ENCODE data around the gene LSS.
A peak's percentile ranks its signal among the peaks of the same experiment; 100 is the strongest.
"Not testable (repeated sequence)": the region's sequence is repeated elsewhere in the genome, so short reads cannot be mapped to it uniquely, and the experiment has no call there.

Gene LSS

DNA sequence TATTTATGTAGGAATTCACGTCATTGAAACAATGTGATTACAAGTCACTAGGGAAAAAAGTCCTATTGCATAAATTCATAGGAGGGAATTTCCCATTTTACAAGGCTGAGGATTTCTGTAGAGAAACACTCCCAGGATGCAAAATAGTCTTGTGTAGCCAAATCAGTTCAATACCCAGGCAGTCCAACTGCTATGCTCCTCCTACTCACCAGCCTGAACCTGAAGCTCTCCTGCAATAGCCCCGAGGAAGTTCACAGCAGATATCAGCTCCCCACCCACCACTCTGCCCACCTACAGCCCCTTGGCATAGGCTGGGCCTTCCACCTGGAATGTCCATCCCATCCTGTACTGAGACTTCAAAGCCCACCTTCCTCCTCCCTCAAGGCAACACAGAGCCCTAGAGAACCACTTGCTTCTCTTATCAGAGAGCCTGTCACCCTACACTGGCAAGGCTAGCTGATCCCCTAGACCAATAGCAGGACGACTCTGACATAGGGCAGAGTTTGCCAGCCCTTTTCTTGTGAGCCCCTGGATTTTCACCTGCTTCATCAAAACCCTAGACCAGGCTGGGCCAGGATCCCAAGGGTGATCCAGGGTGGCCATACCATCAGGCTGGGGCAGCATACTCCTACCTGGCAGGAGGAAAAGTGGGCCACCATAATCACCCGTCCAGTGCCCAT, 1.5 kb downstream of the LSS start:
- H3K9ac ChIP-seq (ENCODE audit: low read depth, low read length) = no peak overlapping the region
- peaks cover 9% of the 10 kb centered on the region; the same call in 1 of the 2 replicates for H3K4me1 ChIP-seq (ENCODE audit: insufficient read depth, low read length)
- peaks cover 44% of the 10 kb centered on the region for H3K36me3 ChIP-seq (ENCODE audit: insufficient read depth, low read length)
- H3K27me3 ChIP-seq (ENCODE audit: insufficient read depth, low read length) = no peaks in the 10 kb centered on the region
- no peak overlapping the region for H3K27ac ChIP-seq (ENCODE audit: low read depth, low read length)
- H3K9me3 ChIP-seq (ENCODE audit: insufficient read depth, low read depth, low read length) = peaks cover 22% of the 10 kb centered on the region
- 81% methylated on average over 4 of the region's 4 CpGs for WGBS
- H3K4me3 ChIP-seq (ENCODE audit: low read length) = peak overlapping the region; percentile 79

DNA sequence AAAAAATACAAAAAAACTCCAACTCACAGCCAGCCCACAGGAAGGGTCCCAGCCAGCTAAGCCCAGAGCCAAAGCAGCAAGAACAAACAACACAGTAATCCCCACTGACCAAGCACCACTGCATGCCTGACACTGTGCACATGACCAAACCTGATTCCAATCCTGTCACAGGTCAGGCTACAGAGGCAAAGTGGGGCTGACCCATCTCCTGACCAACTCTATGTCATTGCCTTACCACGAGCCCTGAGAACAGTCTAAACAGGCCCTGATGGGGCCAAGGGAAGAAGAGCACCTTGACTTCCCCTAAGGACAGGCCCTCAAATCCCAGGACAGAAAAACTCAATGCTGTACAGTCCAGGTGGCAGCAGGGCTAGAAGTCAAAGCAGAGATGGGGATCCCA, 2.4 kb downstream of the LSS start:
- Histone ChIP-seq H3K36me3 (ENCODE audit: insufficient read depth, low read length) (peaks cover 44% of the 10 kb centered on the region), H3K4me1 (ENCODE audit: insufficient read depth, low read length) (peaks cover 9% of the 10 kb centered on the region; the same call in 1 of the 2 replicates), H3K9me3 (ENCODE audit: insufficient read depth, low read depth, low read length) (peaks cover 13% of the 10 kb centered on the region), H3K27me3 (ENCODE audit: insufficient read depth, low read length) (no peaks in the 10 kb centered on the region), H3K27ac (ENCODE audit: low read depth, low read length) (no peak overlapping the region), H3K9ac (ENCODE audit: low read depth, low read length) (no peak overlapping the region), H3K4me3 (ENCODE audit: low read length) (peak overlapping the region; percentile 79; the same call in 1 of the 2 replicates)
- WGBS = 100% methylated on average over 1 of the region's 1 CpG

DNA sequence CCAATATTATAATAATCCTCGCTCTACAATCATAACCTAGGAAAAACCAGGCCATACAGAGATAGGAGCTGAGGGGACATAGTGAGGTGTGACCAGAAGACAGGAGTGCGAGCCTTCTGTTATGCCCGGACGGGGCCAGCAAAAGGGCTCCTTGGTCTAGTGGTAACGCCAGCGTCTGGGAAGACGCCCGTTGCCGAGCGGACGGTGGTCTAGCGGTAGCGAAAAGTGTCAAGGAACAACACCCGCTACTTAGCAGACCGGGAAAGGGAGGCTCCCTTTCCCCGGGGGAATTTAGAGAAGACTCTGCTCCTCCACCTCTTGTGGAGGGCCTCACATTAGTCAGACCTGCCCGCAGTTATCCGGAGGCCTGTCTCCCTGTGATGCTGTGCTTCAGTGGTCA, 4.9 kb downstream of the LSS start:
- 96% methylated on average over 17 of the region's 18 CpGs for WGBS
- H3K4me3 ChIP-seq (ENCODE audit: low read length); H3K27me3 ChIP-seq (ENCODE audit: insufficient read depth, low read length); H3K27ac ChIP-seq (ENCODE audit: low read depth, low read length); H3K9me3 ChIP-seq (ENCODE audit: insufficient read depth, low read depth, low read length); H3K9ac ChIP-seq (ENCODE audit: low read depth, low read length); H3K4me1 ChIP-seq (ENCODE audit: insufficient read depth, low read length): not testable (repeated sequence)
- H3K36me3 ChIP-seq (ENCODE audit: insufficient read depth, low read length) = peaks cover 54% of the 10 kb centered on the region

DNA sequence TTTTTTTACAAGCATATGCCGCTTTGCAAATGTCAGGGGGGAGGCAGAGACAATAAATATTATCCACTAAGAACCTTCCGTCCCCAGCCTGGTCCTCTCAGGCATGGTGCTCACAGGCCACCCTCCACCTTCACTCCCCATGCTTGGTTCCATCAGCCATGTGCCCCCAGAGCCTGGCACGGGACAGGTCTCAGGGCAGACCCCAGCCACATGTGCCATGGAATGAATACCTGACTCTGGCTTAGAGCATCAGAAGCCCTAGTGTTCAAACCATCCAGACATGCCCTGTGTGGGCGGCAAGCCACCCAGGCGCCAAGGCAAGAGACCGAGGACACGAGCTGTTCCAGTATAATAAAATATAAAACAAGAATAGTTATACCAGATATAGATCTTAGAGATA, 5.4 kb downstream of the LSS start:
- 84% methylated on average over 4 of the region's 7 CpGs for WGBS
- Histone ChIP-seq H3K9me3 (ENCODE audit: insufficient read depth, low read depth, low read length) (peaks cover 4% of the 10 kb centered on the region; the same call in 1 of the 2 replicates), H3K4me1 (ENCODE audit: insufficient read depth, low read length) (peaks cover 9% of the 10 kb centered on the region; the same call in 1 of the 2 replicates), H3K27me3 (ENCODE audit: insufficient read depth, low read length) (no peaks in the 10 kb centered on the region), H3K4me3 (ENCODE audit: low read length) (no peak overlapping the region), H3K36me3 (ENCODE audit: insufficient read depth, low read length) (peaks cover 57% of the 10 kb centered on the region), H3K27ac (ENCODE audit: low read depth, low read length) (no peak overlapping the region), H3K9ac (ENCODE audit: low read depth, low read length) (no peak overlapping the region)

DNA sequence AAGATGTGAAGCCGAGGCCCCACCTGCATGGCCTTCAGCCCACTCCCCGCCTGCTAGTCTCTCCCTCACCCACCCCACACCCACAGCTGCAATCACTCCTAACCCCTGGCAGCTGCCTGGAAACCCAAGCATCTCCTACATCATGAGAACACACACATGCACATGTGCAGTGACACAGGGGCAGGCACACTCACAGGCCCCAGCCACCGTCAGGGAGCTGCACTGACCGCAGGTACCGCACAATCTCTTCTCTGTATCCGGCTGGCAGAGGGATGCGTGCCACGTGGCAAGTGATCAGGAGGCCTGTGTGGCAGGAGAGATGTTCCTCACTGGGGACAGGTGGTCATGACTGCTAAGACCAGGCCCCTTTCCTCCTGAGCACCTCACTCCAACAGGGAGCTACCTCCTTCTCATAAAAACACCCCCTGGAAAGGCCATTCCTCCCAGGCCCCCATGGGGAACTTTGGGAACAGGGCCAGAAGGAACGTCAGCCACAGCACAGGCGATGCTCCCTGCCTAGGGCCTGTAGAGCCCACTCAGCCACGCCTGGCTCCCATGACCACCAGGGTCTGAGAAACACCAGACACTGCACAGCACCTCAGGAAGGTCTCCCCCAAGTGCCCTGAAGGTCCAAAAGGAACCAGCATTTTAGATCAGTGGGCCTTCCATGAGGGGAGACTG, 6.0 kb downstream of the LSS start:
- peaks cover 4% of the 10 kb centered on the region; the same call in 1 of the 2 replicates for H3K9me3 ChIP-seq (ENCODE audit: insufficient read depth, low read depth, low read length)
- H3K4me1 ChIP-seq (ENCODE audit: insufficient read depth, low read length) = peaks cover 9% of the 10 kb centered on the region; the same call in 1 of the 2 replicates
- no peaks in the 10 kb centered on the region for H3K27me3 ChIP-seq (ENCODE audit: insufficient read depth, low read length)
- 95% methylated on average over 11 of the region's 11 CpGs for WGBS
- no peak overlapping the region for H3K9ac ChIP-seq (ENCODE audit: low read depth, low read length)
- H3K4me3 ChIP-seq (ENCODE audit: low read length) = no peak overlapping the region
- H3K36me3 ChIP-seq (ENCODE audit: insufficient read depth, low read length) = peaks cover 57% of the 10 kb centered on the region
- no peak overlapping the region for H3K27ac ChIP-seq (ENCODE audit: low read depth, low read length)

DNA sequence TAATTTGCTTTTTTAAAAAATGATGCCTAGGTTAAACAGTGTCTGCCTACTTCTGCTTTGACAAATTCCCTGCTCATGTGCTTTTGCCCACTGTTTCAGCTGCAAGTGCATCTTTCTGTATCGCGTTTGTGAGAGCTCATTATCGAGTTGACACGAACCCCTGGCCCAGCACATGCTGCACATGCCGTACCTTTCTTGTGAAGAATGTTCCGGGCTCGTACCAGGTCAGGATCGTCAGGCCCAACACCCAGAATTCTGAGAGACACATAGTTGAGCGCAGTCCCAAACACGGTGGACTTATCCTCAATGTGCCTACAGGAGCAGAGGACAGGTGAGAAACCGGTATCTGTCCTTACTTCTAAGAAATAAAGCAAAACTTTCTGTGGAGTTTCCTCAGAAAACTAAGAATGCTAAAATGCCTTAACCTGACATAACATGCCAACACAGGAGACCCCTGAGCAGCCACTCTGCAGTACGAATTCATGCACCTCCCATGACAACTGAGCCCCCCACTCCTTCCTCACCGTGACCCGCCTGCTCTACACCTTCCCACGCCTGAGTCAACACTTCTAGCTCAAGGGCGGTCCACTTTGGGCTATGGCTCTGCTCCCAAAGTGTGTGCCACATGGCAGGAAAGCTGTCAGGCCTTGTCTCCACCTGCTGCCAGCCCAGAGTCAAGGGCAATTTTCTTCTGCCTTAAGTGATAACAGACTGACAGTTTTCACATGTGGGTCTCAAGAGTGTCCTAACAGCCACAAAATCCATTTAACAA, 6.7 kb downstream of the LSS start:
- WGBS = 88% methylated on average over 16 of the region's 16 CpGs
- no peaks in the 10 kb centered on the region for H3K27me3 ChIP-seq (ENCODE audit: insufficient read depth, low read length)
- H3K4me3 ChIP-seq (ENCODE audit: low read length) = no peak overlapping the region
- no peak overlapping the region for H3K9ac ChIP-seq (ENCODE audit: low read depth, low read length)
- H3K9me3 ChIP-seq (ENCODE audit: insufficient read depth, low read depth, low read length) = peaks cover 4% of the 10 kb centered on the region; the same call in 1 of the 2 replicates
- H3K36me3 ChIP-seq (ENCODE audit: insufficient read depth, low read length) = peaks cover 60% of the 10 kb centered on the region
- H3K27ac ChIP-seq (ENCODE audit: low read depth, low read length) = no peak overlapping the region
- H3K4me1 ChIP-seq (ENCODE audit: insufficient read depth, low read length) = peaks cover 1% of the 10 kb centered on the region; the same call in 1 of the 2 replicates

DNA sequence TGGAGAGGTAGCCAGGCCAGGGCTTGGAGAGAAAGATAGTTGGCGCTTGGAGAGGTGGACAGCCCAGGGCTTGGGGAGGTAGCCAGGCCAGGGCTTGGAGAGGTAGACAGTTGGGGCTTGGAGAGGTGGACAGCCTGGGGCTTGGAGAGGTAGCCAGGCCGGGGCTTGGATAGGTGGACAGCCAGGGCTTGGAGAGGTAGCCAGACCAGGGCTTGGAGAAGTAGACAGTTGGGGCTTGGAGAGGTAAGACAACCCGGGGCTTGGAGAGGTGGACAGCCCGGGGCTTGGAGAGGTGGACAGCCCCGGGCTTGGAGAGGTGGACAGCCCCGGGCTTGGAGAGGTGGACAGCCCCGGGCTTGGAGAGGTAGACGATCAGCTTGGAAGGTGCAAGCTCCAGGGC, 7.7 kb downstream of the LSS start:
- no peaks in the 10 kb centered on the region for H3K27me3 ChIP-seq (ENCODE audit: insufficient read depth, low read length)
- H3K27ac ChIP-seq (ENCODE audit: low read depth, low read length) = no peak overlapping the region
- H3K9me3 ChIP-seq (ENCODE audit: insufficient read depth, low read depth, low read length) = no peaks in the 10 kb centered on the region
- H3K9ac ChIP-seq (ENCODE audit: low read depth, low read length) = no peak overlapping the region
- H3K4me1 ChIP-seq (ENCODE audit: insufficient read depth, low read length) = no peaks in the 10 kb centered on the region
- H3K36me3 ChIP-seq (ENCODE audit: insufficient read depth, low read length) = peaks cover 62% of the 10 kb centered on the region
- WGBS = 95% methylated on average over 8 of the region's 8 CpGs
- H3K4me3 ChIP-seq (ENCODE audit: low read length) = no peak overlapping the region

DNA sequence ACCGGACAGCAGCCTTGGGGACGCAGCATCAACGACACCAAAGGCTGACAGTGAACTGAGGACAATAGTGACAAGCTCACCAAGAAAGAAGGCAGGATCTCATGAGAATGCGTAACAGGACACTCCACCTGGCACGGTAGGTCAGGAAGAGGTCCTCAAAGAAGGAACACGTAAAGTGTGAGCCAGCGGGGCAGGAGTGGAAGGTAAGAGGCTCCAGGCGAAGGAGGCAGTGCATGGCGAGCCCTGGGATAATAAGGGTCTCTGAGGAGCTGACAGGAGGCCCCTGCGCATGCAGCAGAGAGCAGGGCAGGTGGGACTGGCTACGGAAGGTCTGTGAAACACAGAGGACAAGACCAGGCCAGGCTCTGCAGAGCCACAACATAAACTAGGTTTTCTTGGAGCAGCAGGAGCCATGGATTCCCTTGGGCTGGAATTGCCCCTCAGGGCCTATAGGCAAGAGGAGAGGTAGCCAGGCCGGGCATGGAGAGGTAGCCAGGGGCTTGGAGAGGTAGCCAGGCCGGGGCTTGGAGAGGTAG, 8.2 kb downstream of the LSS start:
- H3K27me3 ChIP-seq (ENCODE audit: insufficient read depth, low read length) = no peaks in the 10 kb centered on the region
- peaks cover 61% of the 10 kb centered on the region for H3K36me3 ChIP-seq (ENCODE audit: insufficient read depth, low read length)
- H3K4me1 ChIP-seq (ENCODE audit: insufficient read depth, low read length) = no peaks in the 10 kb centered on the region
- H3K9me3 ChIP-seq (ENCODE audit: insufficient read depth, low read depth, low read length) = no peaks in the 10 kb centered on the region
- WGBS = 95% methylated on average over 13 of the region's 13 CpGs
- H3K4me3 ChIP-seq (ENCODE audit: low read length) = no peak overlapping the region
- no peak overlapping the region for H3K27ac ChIP-seq (ENCODE audit: low read depth, low read length)
- no peak overlapping the region for H3K9ac ChIP-seq (ENCODE audit: low read depth, low read length)

DNA sequence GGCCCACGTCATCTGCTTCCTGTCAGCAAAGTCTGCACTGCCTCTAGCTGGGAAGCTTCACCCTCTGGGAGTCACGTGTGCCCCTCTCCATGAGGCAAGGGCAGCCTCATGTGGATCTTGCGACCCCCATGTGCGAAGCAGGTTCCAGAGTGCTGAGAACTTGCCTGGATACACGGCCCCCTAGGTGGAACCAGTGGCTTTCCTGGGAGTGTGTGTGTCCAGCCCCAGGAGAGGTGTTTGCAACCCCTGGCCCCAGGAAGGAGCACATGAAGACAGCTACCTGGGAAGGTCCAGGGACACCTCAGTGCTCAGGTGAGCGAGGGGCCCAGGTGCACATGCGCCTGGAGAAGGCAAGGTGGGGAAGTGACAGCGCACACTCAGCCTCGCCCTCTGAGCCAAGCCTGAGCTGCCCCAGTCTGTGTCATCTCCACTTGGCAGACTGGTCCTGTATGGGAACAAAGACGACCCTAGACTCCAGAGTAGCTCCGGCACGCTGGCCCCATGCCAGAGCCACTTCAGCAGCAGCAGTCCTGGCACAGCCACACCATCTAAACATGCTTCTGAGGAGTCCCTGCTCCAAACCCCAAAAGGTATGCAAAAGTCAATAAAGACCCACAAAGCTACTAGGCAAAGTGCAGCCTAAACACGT, 8.9 kb downstream of the LSS start:
- Histone ChIP-seq H3K4me3 (ENCODE audit: low read length) (no peak overlapping the region), H3K9ac (ENCODE audit: low read depth, low read length) (no peak overlapping the region), H3K27ac (ENCODE audit: low read depth, low read length) (no peak overlapping the region), H3K9me3 (ENCODE audit: insufficient read depth, low read depth, low read length) (no peaks in the 10 kb centered on the region), H3K36me3 (ENCODE audit: insufficient read depth, low read length) (peaks cover 61% of the 10 kb centered on the region), H3K4me1 (ENCODE audit: insufficient read depth, low read length) (no peaks in the 10 kb centered on the region), H3K27me3 (ENCODE audit: insufficient read depth, low read length) (no peaks in the 10 kb centered on the region)
- 82% methylated on average over 13 of the region's 13 CpGs for WGBS

DNA sequence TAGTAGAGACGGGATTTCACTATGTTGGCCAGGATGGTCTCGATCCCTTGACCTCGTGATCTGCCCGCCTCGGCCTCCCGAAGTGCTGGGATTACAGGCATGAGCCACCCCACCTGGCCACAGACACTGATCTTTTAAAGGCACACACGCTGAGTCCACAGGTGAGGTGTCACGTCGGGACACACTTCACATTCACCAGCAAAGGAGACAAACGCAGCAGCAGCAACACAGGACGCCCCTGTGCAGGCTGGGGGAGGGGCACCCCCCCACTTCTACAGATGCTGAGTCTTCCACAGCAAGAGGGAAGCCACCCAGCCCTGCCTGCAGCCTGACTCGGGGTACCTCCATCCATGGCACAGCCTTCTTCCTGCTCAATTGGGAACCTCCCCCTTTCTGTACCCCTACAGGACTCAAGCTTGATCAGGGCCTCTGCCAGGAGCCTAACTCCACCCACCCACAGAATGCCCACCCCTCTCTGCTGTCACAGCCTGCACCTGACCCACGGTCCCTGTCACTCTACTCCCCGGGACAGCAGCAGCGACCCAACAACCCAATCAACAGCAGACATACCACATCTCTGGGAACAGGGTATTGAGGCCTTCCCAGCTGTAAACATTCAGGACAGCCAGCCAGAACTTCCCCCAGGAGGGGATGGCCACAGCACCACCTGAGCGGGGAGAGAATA, 9.5 kb downstream of the LSS start:
- Histone ChIP-seq H3K9ac (ENCODE audit: low read depth, low read length) (no peak overlapping the region), H3K27me3 (ENCODE audit: insufficient read depth, low read length) (no peaks in the 10 kb centered on the region), H3K9me3 (ENCODE audit: insufficient read depth, low read depth, low read length) (no peaks in the 10 kb centered on the region), H3K36me3 (ENCODE audit: insufficient read depth, low read length) (peaks cover 65% of the 10 kb centered on the region), H3K27ac (ENCODE audit: low read depth, low read length) (no peak overlapping the region), H3K4me1 (ENCODE audit: insufficient read depth, low read length) (no peaks in the 10 kb centered on the region), H3K4me3 (ENCODE audit: low read length) (no peak overlapping the region)
- WGBS = 89% methylated on average over 16 of the region's 16 CpGs

Measured in HUES64 (cell line).